ENCODE results near the gene MALAT1.
"Not testable (repeated sequence)": the region's sequence is repeated elsewhere in the genome, so short reads cannot be mapped to it uniquely, and the experiment has no call there.

DNA sequence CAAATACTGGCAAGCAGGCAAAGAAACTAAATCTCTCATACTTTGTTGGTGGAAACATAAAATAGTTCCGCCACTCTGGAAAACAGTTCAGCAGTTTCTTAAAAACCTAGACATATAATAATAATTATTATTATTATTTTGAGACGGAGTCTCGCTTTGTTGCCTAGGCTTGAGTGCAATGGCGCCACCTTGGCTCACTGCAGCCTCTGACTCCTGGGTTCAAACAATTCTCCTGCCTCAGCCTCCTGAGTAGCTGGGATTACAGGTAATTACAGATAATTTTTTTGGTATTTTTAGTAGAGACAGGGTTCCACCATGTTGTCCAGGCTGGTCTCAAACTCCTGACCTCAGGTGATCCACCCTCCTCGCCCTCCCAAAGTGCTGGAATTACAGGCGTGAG, 31.5 kb upstream of the MALAT1 start:
- not testable (repeated sequence) for TF ChIP-seq SUZ12 (IDR thresholded peaks at IDR 0.05); HDGF (IDR thresholded peaks at IDR 0.05; ENCODE audit: borderline replicate concordance); FOXM1 (IDR thresholded peaks at IDR 0.05; ENCODE audit: borderline replicate concordance); NFRKB (IDR thresholded peaks at IDR 0.05); TARDBP (IDR thresholded peaks at IDR 0.05); FOXA1 (IDR thresholded peaks at IDR 0.05); ARNT (IDR thresholded peaks at IDR 0.05); FOXK2 (IDR thresholded peaks at IDR 0.05)
- TF ChIP-seq, protein P1, sequence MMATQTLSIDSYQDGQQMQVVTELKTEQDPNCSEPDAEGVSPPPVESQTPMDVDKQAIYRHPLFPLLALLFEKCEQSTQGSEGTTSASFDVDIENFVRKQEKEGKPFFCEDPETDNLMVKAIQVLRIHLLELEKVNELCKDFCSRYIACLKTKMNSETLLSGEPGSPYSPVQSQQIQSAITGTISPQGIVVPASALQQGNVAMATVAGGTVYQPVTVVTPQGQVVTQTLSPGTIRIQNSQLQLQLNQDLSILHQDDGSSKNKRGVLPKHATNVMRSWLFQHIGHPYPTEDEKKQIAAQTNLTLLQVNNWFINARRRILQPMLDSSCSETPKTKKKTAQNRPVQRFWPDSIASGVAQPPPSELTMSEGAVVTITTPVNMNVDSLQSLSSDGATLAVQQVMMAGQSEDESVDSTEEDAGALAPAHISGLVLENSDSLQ (IDR thresholded peaks at IDR 0.05): not testable (repeated sequence)
